ENCODE results near the gene CEP85L.

- TF ChIP-seq MXI1 (IDR thresholded peaks at IDR 0.05; ENCODE audit: low read depth, low read length): no peak
- no peak for TF ChIP-seq REST (IDR thresholded peaks at IDR 0.05; ENCODE audit: low read depth, low read length)
- TF ChIP-seq EZH2phosphoT487 (IDR thresholded peaks at IDR 0.05; ENCODE audit: borderline replicate concordance, low read depth): no peak
- TF ChIP-seq, protein P1, sequence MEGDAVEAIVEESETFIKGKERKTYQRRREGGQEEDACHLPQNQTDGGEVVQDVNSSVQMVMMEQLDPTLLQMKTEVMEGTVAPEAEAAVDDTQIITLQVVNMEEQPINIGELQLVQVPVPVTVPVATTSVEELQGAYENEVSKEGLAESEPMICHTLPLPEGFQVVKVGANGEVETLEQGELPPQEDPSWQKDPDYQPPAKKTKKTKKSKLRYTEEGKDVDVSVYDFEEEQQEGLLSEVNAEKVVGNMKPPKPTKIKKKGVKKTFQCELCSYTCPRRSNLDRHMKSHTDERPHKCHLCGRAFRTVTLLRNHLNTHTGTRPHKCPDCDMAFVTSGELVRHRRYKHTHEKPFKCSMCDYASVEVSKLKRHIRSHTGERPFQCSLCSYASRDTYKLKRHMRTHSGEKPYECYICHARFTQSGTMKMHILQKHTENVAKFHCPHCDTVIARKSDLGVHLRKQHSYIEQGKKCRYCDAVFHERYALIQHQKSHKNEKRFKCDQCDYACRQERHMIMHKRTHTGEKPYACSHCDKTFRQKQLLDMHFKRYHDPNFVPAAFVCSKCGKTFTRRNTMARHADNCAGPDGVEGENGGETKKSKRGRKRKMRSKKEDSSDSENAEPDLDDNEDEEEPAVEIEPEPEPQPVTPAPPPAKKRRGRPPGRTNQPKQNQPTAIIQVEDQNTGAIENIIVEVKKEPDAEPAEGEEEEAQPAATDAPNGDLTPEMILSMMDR (IDR thresholded peaks at IDR 0.05): no peak
Observed at GRCh38 chr6:118597636-118598035, 53.8 kb downstream of the CEP85L start.

All from SK-N-SH (cell line).